B cell (primary cell): ENCODE measurements around the gene UBR4. TPM values are rescaled to one million over a fixed set of nuclear protein-coding genes. Genes with fewer than 3 reads are reported as not detected.

Experiments used
- ATAC-seq: fragments of 200-7000 bp; cut with Tn5 transposase; one replicate; pipeline ENCODE4 v1.10.0; 2021; ENCODE audit warnings: low read depth, mild to moderate bottlenecking, moderate number of reproducible peaks, moderate library complexity
- CTCF ChIA-PET: fragments of 350-600 bp; sonication (Branson Sonifier 250); formaldehyde crosslinking; loops from one replicate; lab custom pipeline; 2021; ENCODE audit warnings: antibody characterized with exemption, inconsistent platforms; lab: Charles Lee
- POLR2A ChIA-PET: fragments of 350-600 bp; sonication (Branson Sonifier 250); formaldehyde crosslinking; loops from one replicate; lab custom pipeline; 2021; ENCODE audit warnings: antibody characterized with exemption; lab: Charles Lee
- DNase-seq: peaks from one replicate; pipeline ENCODE4 v3.0.0; 2013
- H2AFZ ChIP-seq: 2 replicates; pipeline ENCODE4 v1.6.1; 2012; ENCODE audit warnings: mild to moderate bottlenecking, low read depth, low read length; ENCODE audit not compliant: insufficient read depth, poor library complexity, severe bottlenecking
- H3K27ac ChIP-seq, 2 donors: 1 replicate in 1 of 2; 2 replicates in 1 of 2; pipeline ENCODE4 v1.5.1; 2012 to 2013; ENCODE audit warnings: low read length in 2 of 2, mild to moderate bottlenecking in 2 of 2, moderate library complexity in 1 of 2
- H3K27me3 ChIP-seq, 4 experiments: fragments of 200-600 bp in 1 of 4; sonication (generic) in 1 of 4; replicated peaks in 1 of 4; 1 replicate in 2 of 4; 2 replicates in 2 of 4; pipeline versions ENCODE4 v1.6.1 to v1.7.0; 2013 to 2016; ENCODE audit warnings: low read length in 3 of 4, mild to moderate bottlenecking in 2 of 4, mixed read lengths in 1 of 4, moderate library complexity in 1 of 4; ENCODE audit not compliant: insufficient read depth in 4 of 4, control insufficient read depth in 3 of 4; ENCODE audit errors: control extremely low read depth in 1 of 4
- H3K36me3 ChIP-seq, 2 experiments: replicated peaks in 1 of 2; 1 replicate in 1 of 2; 2 replicates in 1 of 2; pipeline versions ENCODE4 v1.6.1 to v1.7.1; 2013; ENCODE audit warnings: low read length in 1 of 2; ENCODE audit not compliant: insufficient read depth in 2 of 2, control insufficient read depth in 1 of 2; ENCODE audit errors: control extremely low read depth in 1 of 2, extremely low read depth in 1 of 2
- H3K4me1 ChIP-seq, 2 donors: fragments of 200-600 bp in 1 of 2; sonication (generic) in 1 of 2; 1 replicate in 1 of 2; 2 replicates in 1 of 2; pipeline versions ENCODE4 v1.5.1 to v1.6.1; 2013 to 2017; ENCODE audit warnings: low read length in 2 of 2; ENCODE audit not compliant: control insufficient read depth in 2 of 2, insufficient read depth in 2 of 2
- H3K4me2 ChIP-seq: replicated peaks from 2 replicates; pipeline ENCODE3; 2012; ENCODE audit warnings: mild to moderate bottlenecking, low read depth, low read length; ENCODE audit not compliant: poor library complexity, severe bottlenecking
- H3K4me3 ChIP-seq, 5 experiments: fragments of 200-600 bp in 1 of 5; sonication (generic) in 1 of 5; 1 replicate in 3 of 5; 2 replicates in 2 of 5; pipeline versions ENCODE4 v1.5.1 to v1.7.0; 2011 to 2016; ENCODE audit warnings: low read length in 4 of 5, mild to moderate bottlenecking in 4 of 5, low read depth in 2 of 5, control low read depth in 1 of 5, moderate library complexity in 1 of 5; ENCODE audit not compliant: insufficient read depth in 1 of 5; ENCODE audit errors: control extremely low read depth in 1 of 5, extremely low read depth in 1 of 5
- H3K79me2 ChIP-seq: fragments of 200-600 bp; sonication (generic); one replicate; pipeline ENCODE4 v1.6.0; 2016; ENCODE audit warnings: low read length; ENCODE audit not compliant: control insufficient read depth, insufficient read depth
- H3K9ac ChIP-seq: fragments of 200-600 bp; sonication (generic); 2 replicates; pipeline ENCODE4 v1.6.1; 2017; ENCODE audit warnings: mild to moderate bottlenecking, low read length, moderate library complexity
- H3K9me3 ChIP-seq, 3 donors: one replicate each; pipeline versions ENCODE4 v1.6.1 to v1.7.1; 2013; ENCODE audit warnings: low read length in 2 of 3; ENCODE audit not compliant: control insufficient read depth in 2 of 3, insufficient read depth in 1 of 3; ENCODE audit errors: control extremely low read depth in 1 of 3
- H4K20me1 ChIP-seq: 2 replicates; pipeline ENCODE4 v1.6.0; 2012; ENCODE audit warnings: mild to moderate bottlenecking, low read length; ENCODE audit not compliant: insufficient read depth, control insufficient read depth, poor library complexity, severe bottlenecking
- H3K27ac Mint-ChIP-seq: one replicate; pipeline ENCODE4 v1.8.0; 2021; ENCODE audit warnings: mixed read lengths
- H3K27me3 Mint-ChIP-seq: one replicate; pipeline ENCODE4 v1.8.0; 2021; ENCODE audit warnings: mixed read lengths
- H3K4me1 Mint-ChIP-seq: one replicate; pipeline ENCODE4 v1.8.0; 2021; ENCODE audit warnings: mixed read lengths
- H3K4me3 Mint-ChIP-seq: one replicate; pipeline ENCODE4 v1.8.0; 2021; ENCODE audit warnings: mixed read lengths
- H3K9me3 Mint-ChIP-seq: one replicate; pipeline ENCODE4 v1.8.0; 2022; ENCODE audit warnings: mixed read lengths; ENCODE audit not compliant: insufficient read depth
- CTCF ChIP-seq: fragments of 200-600 bp; IDR thresholded peaks from one replicate; pipeline ENCODE4 v1.8.0; 2022; ENCODE audit warnings: antibody characterized with exemption, mild to moderate bottlenecking
- EZH2 ChIP-seq: IDR thresholded peaks from 2 replicates; pipeline ENCODE4 v1.6.1; 2012; ENCODE audit warnings: borderline replicate concordance, low read depth, mild to moderate bottlenecking, moderate library complexity, low read length; ENCODE audit not compliant: insufficient read depth, poor library complexity, severe bottlenecking
- WGBS: methylation state at CpG from one replicate; pipeline ENCODE4 v1.1.5; 2013; ENCODE audit warnings: missing lambda C conversion rate; ENCODE audit not compliant: insufficient coverage; 5-methylcytosine and 5-hydroxymethylcytosine counted together
- intact Hi-C: fragments of 100-400 bp; cut with micrococcal nuclease; formaldehyde crosslinking; loops from one replicate; pipeline ENCODE4 v1.10.0; 2022
- polyA plus RNA-seq: library from polyadenylated mRNA; depleted of rRNA; stranded (reverse); fragments of >200 nt; gene quantifications from 2 replicates; pipeline ENCODE4 v1.2.3, GENCODE V29; 2012
- total RNA-seq, 2 donors: library from RNA; stranded (reverse); fragments of 120-200 nt in 1 of 2; gene quantifications; 1 replicate in 1 of 2; 2 replicates in 1 of 2; pipeline versions ENCODE4 v1.2.3 to v1.2.4, GENCODE V29; 2013 to 2022

The UBR4 gene
- total and polyA plus RNA-seq, 2 donors (not counting 1 experiment from before 2014, with no cell fraction given): 90.0 to 190 TPM

DNA sequence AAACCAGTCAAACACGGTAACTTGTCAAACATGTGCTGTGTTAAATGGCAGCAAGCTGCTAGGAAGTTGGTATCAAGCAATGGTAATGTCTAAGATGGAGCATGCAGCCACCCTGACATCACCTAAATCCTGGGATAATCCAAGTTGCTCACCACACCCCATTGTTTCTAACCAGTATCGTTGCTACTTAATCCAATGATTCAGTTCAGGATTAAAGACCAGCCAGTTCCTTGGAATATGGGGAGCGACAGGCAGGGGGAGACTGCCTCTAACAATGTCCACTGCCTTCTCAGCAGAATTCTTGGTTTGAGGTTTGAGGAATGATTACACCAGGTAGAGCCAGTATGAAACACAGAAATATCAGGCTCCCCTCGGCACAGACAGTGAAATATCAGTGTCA lies 131.5 kb downstream of the UBR4 start:
- intact Hi-C loops: no loop called here
- H3K4me1 Mint-ChIP-seq: peaks cover 2% of the 10 kb centered on the region
- no peak overlapping the region for H3K4me2 ChIP-seq
- no peaks in the 10 kb centered on the region for H4K20me1 ChIP-seq
- ATAC-seq (no peak), DNase-seq (no peak)
- H3K27me3 ChIP-seq: no peaks in the 10 kb centered on the region
- no peaks in the 10 kb centered on the region for H3K27me3 Mint-ChIP-seq
- no peaks in the 10 kb centered on the region for H3K79me2 ChIP-seq
- H3K4me3 ChIP-seq: no peak overlapping the region
- no peak overlapping the region for H3K4me3 Mint-ChIP-seq
- no peak overlapping the region for H3K27ac Mint-ChIP-seq
- no peak for TF ChIP-seq CTCF
- no peak for TF ChIP-seq EZH2
- no peaks in the 10 kb centered on the region for H3K9me3 ChIP-seq
- 100% methylated on average over 3 of the region's 4 CpGs for WGBS
- H3K4me1 ChIP-seq: no peaks in the 10 kb centered on the region
- H3K36me3 ChIP-seq: peaks cover 9 to 95% of the 10 kb centered on the region in 2 experiments
- H3K27ac ChIP-seq: no peak overlapping the region
- no peaks in the 10 kb centered on the region for H3K9me3 Mint-ChIP-seq
- POLR2A ChIA-PET: no interaction called here
- H3K9ac ChIP-seq: no peak overlapping the region
- CTCF ChIA-PET: interaction anchor here (1.5 kb wide), 1 partner anchor 171 kb away, joined by 7 read pairs; no protein-coding TSS in a partner anchor
- no peak overlapping the region for H2AFZ ChIP-seq

- Histone ChIP-seq H2AFZ (no peak overlapping the region), H3K9me3 (no peaks in the 10 kb centered on the region), H3K27me3 (no peaks in the 10 kb centered on the region), H3K36me3 (peaks cover 10 to 84% of the 10 kb centered on the region in 2 experiments), H3K4me2 (no peak overlapping the region), H3K4me1 (no peaks in the 10 kb centered on the region), H3K4me3 (no peak overlapping the region), H3K9ac (no peak overlapping the region), H4K20me1 (no peaks in the 10 kb centered on the region), H3K79me2 (no peaks in the 10 kb centered on the region), H3K27ac (no peak overlapping the region)
- Mint-ChIP-seq H3K9me3 (no peaks in the 10 kb centered on the region), H3K27me3 (no peaks in the 10 kb centered on the region), H3K27ac (no peak overlapping the region), H3K4me3 (no peak overlapping the region), H3K4me1 (peaks cover 2% of the 10 kb centered on the region)
- ChIA-PET CTCF (interaction anchor here (0.9 kb wide), 1 partner anchor 164 kb away, joined by 3 read pairs; no protein-coding TSS in a partner anchor), POLR2A (no interaction called here)
- no peak for ATAC-seq
- intact Hi-C loops: no loop called here
- WGBS: 97% methylated on average over 20 of the region's 20 CpGs
- DNase-seq: no peak
- no peak for TF ChIP-seq CTCF
- no peak for TF ChIP-seq EZH2
Measured at GRCh38 chr1:19076841-19077616, 133.0 kb downstream of the UBR4 start.
